Measurements from ENCODE around the gene AURKA.

GRCh38 chr20:56412473-56412790 is 20.4 kb upstream of the AURKA start:
- TF ChIP-seq CTCF (conservative IDR thresholded peaks at IDR 0.05; ENCODE audit: low read depth in 2 of 2) (no peak), EZH2 (IDR thresholded peaks at IDR 0.05; ENCODE audit: low read depth, unreplicated experiment) (no peak), POLR2AphosphoS5 (IDR thresholded peaks at IDR 0.05; ENCODE audit: low read depth) (no peak), REST (IDR thresholded peaks at IDR 0.05; ENCODE audit: unreplicated experiment) (no peak), ETS1 (IDR thresholded peaks at IDR 0.05) (no peak), EZH2phosphoT487 (IDR thresholded peaks at IDR 0.05; ENCODE audit: unreplicated experiment) (no peak), CREB1 (CRISPR knock-in tag; IDR thresholded peaks at IDR 0.05; ENCODE audit: low read depth) (no peak), JUNB (IDR thresholded peaks at IDR 0.05; ENCODE audit: unreplicated experiment) (no peak), ZNF331 (CRISPR knock-in tag; IDR thresholded peaks at IDR 0.05; ENCODE audit: low read depth) (no peak), STAT1 (IDR thresholded peaks at IDR 0.05; ENCODE audit: unreplicated experiment) (no peak), NANOG (IDR thresholded peaks at IDR 0.05; ENCODE audit: borderline replicate concordance) (no peak), ZNF462 (CRISPR knock-in tag; IDR thresholded peaks at IDR 0.05) (no peak), ZNF114 (CRISPR knock-in tag; IDR thresholded peaks at IDR 0.05) (no peak)
